Activated naive CD4-positive, alpha-beta T cell treated with anti-CD3 and anti-CD28 coated beads, Interleukin-2, amount 50 U/mL, for 16 hours (primary cell): ENCODE results near the gene ZNF107.
"Not testable (repeated sequence)": the region's sequence is repeated elsewhere in the genome, so short reads cannot be mapped to it uniquely, and the experiment has no call there.

Experiments used
- DNase-seq: peaks from one replicate; pipeline ENCODE4 v3.0.0-alpha.2; 2020

ZNF107 gene

DNA sequence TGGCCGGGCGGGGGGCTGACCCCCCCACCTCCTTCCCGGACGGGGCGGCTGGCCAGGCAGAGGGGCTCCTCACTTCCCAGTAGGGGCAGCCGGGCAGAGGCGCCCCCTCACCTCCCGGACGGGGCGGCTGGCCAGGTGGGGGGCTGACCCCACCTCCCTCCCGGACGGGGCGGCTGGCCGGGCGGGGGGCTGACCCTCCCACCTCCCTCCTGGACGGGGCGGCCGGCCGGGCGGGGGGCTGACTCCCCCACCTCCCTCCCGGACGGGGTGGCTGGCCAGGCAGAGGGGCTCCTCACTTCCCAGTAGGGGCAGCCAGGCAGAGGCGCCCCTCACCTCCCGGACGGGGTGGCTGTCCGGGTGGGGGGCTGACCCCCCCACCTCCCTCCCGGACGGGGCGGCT is 72.5 kb downstream of the ZNF107 start:
- not testable (repeated sequence) for DNase-seq

DNA sequence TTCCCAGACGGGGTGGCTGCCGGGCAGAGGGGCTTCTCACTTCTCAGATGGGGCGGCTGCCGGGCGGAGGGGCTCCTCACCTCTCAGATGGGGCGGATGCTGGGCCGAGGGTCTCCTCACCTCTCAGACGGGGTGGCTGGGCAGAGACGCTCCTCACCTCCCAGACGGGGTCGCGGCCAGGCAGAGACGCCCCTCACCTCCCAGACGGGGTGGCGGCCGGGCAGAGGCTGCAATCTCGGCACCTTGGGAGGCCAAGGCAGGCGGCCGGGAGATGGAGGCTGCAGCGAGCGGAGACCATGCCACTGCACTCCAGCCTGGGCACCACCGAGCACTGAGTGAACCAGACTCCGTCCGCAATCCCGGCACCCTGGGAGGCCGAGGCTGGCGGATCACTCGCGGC is 73.0 kb downstream of the ZNF107 start:
- DNase-seq = not testable (repeated sequence)

DNA sequence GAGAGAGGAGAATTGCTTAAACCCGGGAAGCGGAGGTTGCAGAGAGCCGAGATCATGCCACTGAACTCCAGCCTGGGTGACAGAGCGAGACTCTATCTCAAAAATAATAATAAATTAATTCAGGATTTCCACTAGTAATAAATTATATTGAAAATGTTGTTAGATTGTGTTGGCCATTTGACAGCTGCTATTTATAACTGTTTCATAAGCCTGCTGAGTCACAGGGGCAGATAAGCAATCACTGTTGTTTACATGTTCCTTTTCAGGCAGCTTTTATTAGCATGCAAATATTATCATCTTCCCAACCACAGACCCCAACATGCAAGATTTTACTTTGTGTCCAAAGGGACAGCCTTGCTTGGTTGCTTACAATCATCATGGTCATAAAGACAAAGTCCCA is 78.7 kb downstream of the ZNF107 start:
- DNase-seq = no peak

DNA sequence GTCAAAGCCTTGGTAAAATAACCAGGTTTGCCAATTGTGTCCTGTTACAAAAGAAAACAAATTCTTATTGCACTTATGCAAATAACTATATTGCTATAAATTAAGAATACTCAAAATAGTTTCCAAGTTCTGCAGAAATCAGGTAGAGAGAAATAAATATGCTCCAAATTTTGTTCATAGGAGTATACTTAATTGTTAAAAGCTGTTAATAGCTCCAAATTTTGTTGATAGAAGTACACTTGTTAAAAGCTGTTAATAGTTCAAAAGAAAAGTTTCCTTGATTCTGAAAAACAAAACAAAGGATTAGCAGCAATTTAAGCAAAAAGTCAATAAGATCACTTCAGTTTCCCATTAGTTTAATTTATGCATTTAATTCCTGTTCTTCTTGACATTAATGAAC is 81.9 kb downstream of the ZNF107 start:
- DNase-seq = no peak

DNA sequence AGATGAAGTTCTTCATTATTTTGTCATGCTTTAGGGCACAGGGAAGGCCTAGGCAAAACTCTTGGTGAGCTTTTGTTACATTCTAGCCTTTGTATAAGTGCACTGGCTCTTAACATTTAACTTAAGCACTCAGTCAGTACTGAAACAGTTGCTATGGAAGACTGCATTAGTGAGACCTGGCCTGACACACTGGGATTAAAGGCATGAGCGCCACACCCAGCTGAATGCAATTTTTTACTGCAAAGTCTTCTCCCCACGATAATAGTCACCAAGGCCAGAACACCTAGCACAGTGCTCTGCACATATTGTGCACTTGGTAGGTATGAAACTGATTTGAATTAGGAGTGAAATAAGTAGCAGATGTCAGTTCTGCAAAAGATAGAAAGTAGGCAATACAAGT is 87.1 kb downstream of the ZNF107 start:
- no peak for DNase-seq

DNA sequence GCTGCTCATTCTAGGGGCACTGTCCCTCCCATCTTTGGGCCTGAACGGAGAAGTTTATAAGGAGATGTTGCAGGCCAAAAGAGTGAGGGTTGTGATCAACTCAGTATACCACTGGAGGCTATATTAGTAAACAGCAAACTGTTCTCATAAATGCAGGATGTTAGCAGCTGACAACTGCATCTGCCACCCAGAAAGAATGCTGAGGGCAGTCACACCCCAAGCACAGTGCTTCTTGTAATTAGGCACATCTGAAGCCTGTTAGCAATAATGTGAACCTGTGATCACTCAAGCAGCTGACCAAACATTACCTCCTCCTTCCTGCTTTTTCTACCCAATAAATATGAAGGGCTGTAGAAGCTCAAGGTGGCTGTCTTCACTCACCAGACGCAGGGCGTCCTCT is 89.9 kb downstream of the ZNF107 start:
- DNase-seq = no peak

DNA sequence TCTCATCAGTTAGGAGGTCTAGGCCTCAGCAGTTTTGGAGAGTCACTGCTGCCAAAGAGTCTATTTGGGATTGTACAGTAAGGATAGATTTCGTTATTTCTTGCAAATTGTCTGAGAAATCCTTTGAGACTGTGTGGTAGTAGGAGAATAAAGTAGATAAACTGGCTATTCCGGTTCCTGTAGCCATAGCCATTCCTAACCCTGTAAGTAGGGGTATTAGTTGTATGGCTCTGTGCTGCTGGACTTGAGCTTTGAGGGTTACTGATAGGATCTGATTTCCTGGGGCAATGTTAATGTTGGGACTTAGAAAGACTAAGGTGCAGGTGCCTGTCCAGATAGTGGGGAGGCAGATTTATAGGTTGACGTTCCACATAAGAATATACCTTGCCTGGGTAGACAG is 92.2 kb downstream of the ZNF107 start:
- DNase-seq = no peak
